T-helper 1 cell treated with Interleukin-12 subunit alpha and Interleukin-12 subunit beta and Interleukin-4 antibody, amounts not matched to agents 30 μg/mL and 1 μg/mL, for 36 hours (primary cell): Measurements from ENCODE around the gene ZFYVE26.

Experiments
- H3K27ac Mint-ChIP-seq: one replicate; pipeline ENCODE4 v1.8.0; 2021; ENCODE audit warnings: mild to moderate bottlenecking, mixed read lengths
- H3K27me3 Mint-ChIP-seq: one replicate; pipeline ENCODE4 v1.8.0; 2021; ENCODE audit warnings: low read depth, mixed read lengths
- H3K36me3 Mint-ChIP-seq: one replicate; pipeline ENCODE4 v1.8.0; 2021; ENCODE audit warnings: low read depth, mixed read lengths
- H3K4me1 Mint-ChIP-seq: one replicate; pipeline ENCODE4 v1.8.0; 2021; ENCODE audit warnings: low read depth, mixed read lengths
- H3K4me3 Mint-ChIP-seq: one replicate; pipeline ENCODE4 v1.8.0; 2021; ENCODE audit warnings: mild to moderate bottlenecking, moderate library complexity, mixed read lengths
- H3K9me3 Mint-ChIP-seq: one replicate; pipeline ENCODE4 v1.8.0; 2021; ENCODE audit warnings: mixed read lengths

ZFYVE26 gene

DNA sequence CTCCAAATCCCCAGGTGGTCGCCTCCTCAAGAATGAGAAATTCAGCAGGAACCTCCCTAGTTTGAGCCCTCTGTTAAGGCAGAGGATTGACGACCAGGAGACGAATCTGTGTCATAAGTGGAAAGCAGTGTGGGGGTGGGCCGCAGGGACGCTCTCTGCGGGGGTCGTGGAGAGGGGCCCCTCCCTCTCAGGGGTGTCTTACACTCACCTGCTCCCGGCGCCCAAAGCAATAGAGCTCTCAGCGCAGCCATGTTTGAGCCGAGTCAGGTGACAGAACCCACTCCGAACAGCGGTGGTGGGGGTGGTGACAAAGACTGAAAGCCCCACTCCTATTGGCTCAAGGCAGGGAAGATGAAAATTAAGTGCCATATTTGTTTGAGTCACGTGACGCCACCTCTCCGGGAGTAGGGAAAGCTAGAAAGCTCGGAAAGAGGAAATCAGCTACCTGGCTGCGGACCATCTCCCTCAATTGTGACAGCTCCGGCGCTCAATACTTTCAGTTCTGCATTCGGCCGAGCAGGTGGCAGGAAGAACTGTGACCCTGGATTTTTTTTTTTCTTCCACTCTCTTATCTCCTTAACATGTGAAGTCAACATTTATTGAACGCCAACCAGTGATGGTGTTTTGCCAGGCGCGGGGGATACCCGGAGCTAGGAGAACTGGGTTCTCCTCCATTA is at the start of gene ZFYVE26:
ZFYVE26 (minus strand) TSS at position 265 of the 677 bp plus-strand sequence. CDS start 627 bp downstream, outside the sequence.
- Mint-ChIP-seq H3K4me3 (peak within 1 kb of the TSS; percentile 91), H3K36me3 (peaks cover 7% of the 10 kb centered on the region), H3K27ac (peak within 1 kb of the TSS; percentile 93), H3K4me1 (peaks cover 31% of the 10 kb centered on the region), H3K27me3 (no peaks in the 10 kb centered on the region), H3K9me3 (no peaks in the 10 kb centered on the region)

DNA sequence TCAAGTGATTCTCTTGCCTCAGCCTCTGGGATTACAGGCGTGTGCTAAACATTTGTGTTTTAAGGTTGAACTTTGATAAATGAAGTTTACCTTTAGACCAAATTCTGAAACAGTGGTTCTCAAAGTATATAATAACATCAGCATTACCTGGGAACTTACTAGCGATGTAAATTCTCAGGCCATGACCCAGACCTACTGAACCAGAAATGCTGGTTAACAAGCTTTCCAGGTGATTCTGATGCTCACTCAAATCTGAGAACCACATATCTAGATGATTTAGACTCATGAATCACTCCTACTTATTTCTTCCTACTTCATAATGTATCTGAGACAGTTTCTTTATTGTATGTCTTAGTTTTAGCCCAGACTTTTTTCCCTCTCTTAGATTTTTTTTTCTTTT is 46.8 kb upstream of the ZFYVE26 start:
- Mint-ChIP-seq H3K27ac (no peak overlapping the region), H3K27me3 (no peaks in the 10 kb centered on the region), H3K9me3 (peaks cover 5% of the 10 kb centered on the region), H3K36me3 (peaks cover 10% of the 10 kb centered on the region), H3K4me3 (no peak overlapping the region), H3K4me1 (peaks cover 4% of the 10 kb centered on the region)

DNA sequence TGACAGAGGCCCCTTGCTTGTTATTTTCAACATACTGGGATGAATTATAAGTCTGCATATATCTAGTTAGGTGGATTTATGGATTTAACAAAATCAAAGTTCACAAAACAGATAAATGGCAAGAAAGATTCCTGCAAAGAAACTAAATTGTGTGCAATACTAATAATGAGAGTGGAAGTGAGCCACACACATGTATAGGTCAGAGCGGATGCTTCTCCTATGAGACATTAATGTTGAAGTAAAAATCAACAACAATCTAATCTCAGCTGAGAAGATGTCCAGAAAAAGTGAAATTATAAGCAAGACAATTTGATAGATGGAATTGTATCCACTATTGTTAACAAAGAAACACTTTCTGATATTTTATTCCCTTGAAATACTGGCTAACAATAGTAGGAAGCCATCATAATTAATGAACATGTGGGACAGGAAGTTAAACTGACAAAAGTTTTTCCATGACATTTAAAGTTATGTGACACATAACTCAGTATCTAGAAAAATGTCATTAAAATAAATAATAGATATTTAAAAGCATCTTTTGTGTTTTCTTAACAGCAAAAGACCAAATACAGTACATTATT is 42.9 kb upstream of the ZFYVE26 start:
- Mint-ChIP-seq H3K36me3 (no peaks in the 10 kb centered on the region), H3K4me3 (no peak overlapping the region), H3K27ac (no peak overlapping the region), H3K9me3 (no peaks in the 10 kb centered on the region), H3K27me3 (no peaks in the 10 kb centered on the region), H3K4me1 (peaks cover 4% of the 10 kb centered on the region)

DNA sequence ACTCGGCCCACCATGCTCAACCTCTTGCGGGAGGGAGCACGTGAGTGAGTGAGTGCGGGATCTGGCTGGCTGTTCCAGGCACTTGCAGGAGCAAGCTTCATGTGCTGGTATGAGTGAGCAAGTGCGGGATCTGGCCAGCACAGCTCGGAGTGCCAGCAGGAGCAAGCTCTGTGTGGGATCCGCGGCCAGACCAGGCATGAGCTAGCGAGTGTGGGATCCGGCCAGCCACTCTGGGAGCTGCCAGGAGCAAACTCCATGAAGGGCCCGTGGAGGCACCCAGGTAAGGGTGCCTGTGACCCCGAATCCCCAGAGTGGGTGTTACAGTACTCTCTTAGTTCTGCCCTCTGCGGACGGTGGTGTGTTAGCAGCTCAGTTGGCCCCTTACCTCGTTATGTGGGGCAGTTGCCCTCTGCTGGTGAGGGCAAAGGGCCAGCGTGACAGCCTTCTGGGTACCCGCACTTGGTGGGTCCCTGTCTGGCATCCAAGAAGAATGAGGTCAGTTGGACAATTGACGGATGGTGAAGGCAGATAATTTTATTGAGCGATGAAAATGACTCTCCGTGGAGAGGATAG is 41.5 kb upstream of the ZFYVE26 start:
- Mint-ChIP-seq H3K9me3 (no peaks in the 10 kb centered on the region), H3K4me3 (no peak overlapping the region), H3K27ac (no peak overlapping the region), H3K4me1 (peaks cover 2% of the 10 kb centered on the region), H3K27me3 (no peaks in the 10 kb centered on the region), H3K36me3 (no peaks in the 10 kb centered on the region)

DNA sequence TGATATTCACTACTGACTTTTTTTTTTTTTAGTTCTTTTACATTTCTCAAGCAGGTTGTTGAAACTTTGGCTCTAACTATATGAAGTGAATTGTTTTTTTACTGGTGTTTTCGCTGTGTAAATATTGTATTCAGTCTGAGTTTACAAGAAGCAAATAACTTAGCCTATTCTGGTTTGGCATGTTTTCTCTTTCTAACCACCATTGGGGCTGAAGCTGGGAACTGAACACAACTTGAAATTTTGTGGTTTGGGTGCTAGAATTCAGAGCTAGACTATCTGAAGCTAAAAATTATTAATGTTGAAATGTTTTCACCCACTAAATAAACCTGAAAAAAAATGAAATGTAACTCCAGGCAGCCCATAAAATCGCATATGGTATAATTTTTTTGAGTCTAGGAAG is 40.4 kb upstream of the ZFYVE26 start:
- no peak overlapping the region for H3K4me3 Mint-ChIP-seq
- no peaks in the 10 kb centered on the region for H3K36me3 Mint-ChIP-seq
- H3K4me1 Mint-ChIP-seq: peaks cover 2% of the 10 kb centered on the region
- no peaks in the 10 kb centered on the region for H3K9me3 Mint-ChIP-seq
- H3K27me3 Mint-ChIP-seq: no peaks in the 10 kb centered on the region
- H3K27ac Mint-ChIP-seq: no peak overlapping the region

DNA sequence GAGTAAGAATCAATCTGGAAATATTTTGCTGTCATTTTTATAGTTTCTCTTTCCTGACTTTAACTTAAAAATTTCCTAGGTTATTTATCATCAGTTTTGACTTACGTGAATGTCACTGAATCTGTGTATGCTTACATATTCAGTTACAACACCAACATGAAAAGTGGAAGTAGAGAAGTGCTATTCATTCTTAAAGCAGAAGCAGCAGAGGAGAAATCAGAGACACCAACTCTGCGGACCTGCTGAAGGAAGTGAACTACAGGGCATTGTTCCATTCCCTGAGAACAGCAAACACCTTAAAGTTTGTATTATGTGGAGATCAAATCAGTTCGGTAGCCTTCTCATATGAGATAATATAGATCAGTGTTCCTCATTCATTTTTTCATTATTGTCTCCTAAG is 37.3 kb upstream of the ZFYVE26 start:
- Mint-ChIP-seq H3K4me1 (no peaks in the 10 kb centered on the region), H3K9me3 (no peaks in the 10 kb centered on the region), H3K4me3 (no peak overlapping the region), H3K27ac (no peak overlapping the region), H3K36me3 (no peaks in the 10 kb centered on the region), H3K27me3 (no peaks in the 10 kb centered on the region)

DNA sequence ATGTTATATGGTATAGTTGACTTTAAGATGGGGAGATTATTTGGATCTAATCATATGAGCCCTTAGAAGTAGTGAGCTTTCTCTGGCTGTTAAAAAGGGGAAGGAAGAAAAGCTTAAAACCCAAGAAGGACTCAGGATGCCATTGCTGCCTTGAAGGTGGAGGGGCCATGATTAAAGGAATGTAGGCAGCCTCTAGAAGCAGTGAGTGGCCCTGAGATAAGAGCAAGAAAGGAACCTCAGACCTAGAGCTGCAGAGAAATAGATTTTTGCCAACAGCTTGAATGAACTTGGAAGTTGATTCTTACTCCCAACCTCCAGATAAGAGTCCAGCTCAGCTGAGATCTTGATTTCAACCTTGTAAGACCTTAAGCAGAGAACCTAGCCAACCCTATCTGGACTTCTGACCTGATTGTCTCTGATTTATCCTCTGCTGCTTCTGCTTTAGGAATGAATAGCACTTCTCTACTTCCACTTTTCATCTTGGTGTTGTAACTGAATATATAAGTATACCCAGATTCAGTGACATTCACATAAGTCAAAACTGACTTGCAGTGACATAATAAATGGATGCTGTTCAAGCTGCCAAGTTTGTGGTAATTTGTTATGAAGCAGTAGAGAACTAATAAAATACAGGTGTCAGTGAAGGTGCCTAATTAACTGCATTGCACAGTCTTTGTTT is 36.7 kb upstream of the ZFYVE26 start:
- Mint-ChIP-seq H3K27me3 (no peaks in the 10 kb centered on the region), H3K27ac (no peak overlapping the region), H3K4me3 (no peak overlapping the region), H3K4me1 (no peaks in the 10 kb centered on the region), H3K9me3 (peaks cover 5% of the 10 kb centered on the region), H3K36me3 (no peaks in the 10 kb centered on the region)

DNA sequence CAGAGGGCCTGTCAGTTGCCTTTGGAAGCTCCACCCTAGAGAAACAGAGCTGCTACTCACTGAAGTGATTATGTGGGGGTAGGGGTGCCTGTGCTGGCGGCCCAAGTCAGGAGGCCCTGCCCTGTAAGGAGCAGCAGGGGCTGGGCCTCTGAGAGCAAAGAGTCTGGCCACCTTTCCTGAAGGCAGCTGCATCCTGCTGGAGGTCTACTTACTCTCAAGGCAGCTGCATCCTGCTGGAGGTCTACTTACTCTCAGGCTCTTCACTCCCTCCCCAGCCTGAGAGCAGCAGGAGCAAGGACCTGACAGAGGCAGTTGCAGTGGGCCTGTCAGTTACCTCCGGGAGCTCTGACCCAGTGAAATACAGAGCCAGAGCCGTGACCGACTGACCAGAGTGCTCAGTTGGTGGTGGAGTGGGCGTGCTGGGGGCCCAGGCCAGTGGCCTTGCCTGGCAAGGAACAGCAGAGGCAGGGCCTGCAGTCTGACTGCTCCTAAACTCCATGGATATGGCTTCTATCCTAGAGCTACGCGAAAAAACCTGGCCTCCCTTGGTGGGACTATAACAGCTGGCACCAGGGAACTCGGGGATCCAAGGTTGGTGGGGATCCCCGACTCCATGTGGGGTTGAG is 35.5 kb upstream of the ZFYVE26 start:
- no peak overlapping the region for H3K4me3 Mint-ChIP-seq
- no peaks in the 10 kb centered on the region for H3K36me3 Mint-ChIP-seq
- no peaks in the 10 kb centered on the region for H3K4me1 Mint-ChIP-seq
- H3K9me3 Mint-ChIP-seq: peaks cover 13% of the 10 kb centered on the region
- no peaks in the 10 kb centered on the region for H3K27me3 Mint-ChIP-seq
- no peak overlapping the region for H3K27ac Mint-ChIP-seq

DNA sequence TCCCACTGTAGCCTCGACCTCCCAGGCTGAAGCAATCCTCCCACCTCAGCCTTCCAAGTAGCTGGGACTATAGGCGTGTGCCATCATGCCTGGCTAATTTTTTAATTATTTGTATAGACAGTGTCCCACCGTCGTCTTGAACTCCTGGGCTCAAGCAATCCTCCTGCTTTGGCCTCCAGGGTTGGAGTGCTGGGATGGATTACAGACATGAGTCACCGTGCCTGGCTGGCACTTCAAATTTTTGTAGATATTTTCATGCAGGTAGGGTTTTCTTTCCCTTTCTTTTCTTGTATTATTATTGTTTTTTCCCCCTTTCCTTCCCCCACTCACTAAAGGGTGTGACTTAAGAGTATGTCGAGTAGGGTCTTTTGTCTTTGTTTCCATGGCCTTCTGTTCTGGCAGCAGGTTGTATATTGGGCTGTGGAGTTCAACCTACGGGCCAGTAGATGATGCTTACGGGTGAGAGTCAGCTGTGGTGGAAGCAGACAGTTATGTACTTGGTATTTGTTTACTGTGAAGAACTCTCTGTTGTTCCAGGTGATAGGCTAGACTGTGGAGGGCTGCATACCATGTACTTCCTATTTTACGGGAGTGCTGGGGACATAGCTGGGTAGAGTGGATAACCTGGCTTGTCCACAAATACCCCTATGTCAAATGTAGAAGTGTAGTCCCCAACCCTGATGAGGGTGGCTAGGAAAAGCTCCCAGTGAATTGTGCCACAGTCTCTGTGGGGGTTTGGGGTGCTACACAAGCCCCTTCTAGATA is 33.9 kb upstream of the ZFYVE26 start:
- peaks cover 18% of the 10 kb centered on the region for H3K9me3 Mint-ChIP-seq
- H3K4me1 Mint-ChIP-seq: no peaks in the 10 kb centered on the region
- H3K27ac Mint-ChIP-seq: no peak overlapping the region
- H3K27me3 Mint-ChIP-seq: no peaks in the 10 kb centered on the region
- peaks cover 3% of the 10 kb centered on the region for H3K36me3 Mint-ChIP-seq
- H3K4me3 Mint-ChIP-seq: no peak overlapping the region

DNA sequence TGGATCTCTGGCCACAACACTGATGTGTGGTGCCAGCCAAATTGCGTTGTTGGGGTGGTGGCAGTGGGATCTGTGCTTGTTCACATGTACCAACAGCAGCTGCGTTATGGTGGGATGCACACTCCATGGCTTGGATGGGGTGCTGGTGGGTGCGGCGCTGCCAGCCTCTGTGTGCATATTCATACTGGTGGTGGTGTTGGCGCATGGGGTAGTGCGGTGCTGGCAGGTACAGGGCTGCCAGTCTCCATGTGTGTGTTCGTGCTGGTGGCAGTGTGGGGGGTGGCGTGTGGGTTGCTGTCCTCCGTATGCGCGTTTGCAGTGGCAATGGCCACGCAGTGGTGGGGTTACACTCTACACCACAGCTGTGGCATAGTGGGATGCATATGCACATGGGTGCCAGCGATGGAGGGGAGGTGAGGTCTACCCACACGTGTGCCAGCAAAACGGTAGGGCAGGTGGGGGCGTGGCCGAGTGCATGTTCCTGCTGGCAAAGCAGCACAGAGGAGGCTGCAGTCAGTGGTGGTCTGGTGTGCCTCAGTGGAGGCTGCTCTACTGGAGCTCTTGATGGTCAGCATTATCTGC is 29.7 kb upstream of the ZFYVE26 start:
- Mint-ChIP-seq H3K4me3 (no peak overlapping the region), H3K4me1 (no peaks in the 10 kb centered on the region), H3K9me3 (peaks cover 18% of the 10 kb centered on the region), H3K27me3 (no peaks in the 10 kb centered on the region), H3K36me3 (peaks cover 3% of the 10 kb centered on the region), H3K27ac (no peak overlapping the region)

DNA sequence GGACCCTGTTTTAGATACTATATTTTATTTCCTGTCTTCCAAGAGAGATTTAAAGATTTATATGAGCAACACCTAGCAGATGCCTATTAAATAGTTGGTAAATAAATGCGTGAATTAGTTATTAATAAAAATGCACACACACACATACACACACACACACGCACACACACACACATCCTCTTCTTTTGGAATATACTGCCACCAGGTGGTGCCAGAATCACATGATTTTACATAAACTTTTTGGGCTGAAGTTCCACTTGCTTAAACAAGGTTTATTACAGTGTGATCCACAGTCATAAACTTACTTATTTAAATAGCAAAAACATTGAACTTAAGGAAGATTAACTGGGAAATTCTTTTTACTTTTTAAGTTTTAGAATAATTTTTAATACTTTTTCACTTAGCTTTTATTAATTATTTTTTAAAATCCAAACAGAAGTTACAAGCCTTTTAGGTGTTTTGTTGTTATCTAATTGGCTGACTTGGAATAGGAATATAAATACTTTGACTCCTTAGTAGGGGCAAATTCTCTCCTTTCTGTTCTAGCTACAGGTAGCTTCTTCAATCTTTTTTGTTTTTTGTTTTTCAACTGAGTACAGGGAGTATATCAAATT is 20.7 kb upstream of the ZFYVE26 start:
- H3K27ac Mint-ChIP-seq: no peak overlapping the region

DNA sequence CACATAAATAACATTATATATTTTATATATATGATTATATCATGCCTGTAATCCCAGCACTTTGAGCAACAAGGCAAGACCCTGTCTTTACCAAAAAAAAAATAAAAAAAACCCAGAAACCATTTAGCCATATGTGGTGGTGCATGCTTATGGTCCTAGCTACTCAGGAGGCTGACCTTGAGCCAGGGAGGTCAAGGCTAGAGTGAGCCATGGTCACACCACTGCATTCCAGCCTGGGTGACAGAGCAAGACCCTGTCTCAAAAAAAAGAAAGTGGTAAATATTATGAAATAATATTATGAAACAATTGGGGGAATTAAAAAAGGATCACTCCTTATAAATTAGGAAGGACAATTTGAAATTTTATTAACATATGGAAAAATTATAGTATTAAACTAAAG is 19.2 kb upstream of the ZFYVE26 start:
- no peaks in the 10 kb centered on the region for H3K27me3 Mint-ChIP-seq
- no peak overlapping the region for H3K4me3 Mint-ChIP-seq

More for the DNA sequence above, 20.7 kb upstream of the ZFYVE26 start:
- no peak overlapping the region for H3K4me3 Mint-ChIP-seq
- no peaks in the 10 kb centered on the region for H3K27me3 Mint-ChIP-seq
- H3K36me3 Mint-ChIP-seq: peaks cover 5% of the 10 kb centered on the region
- H3K4me1 Mint-ChIP-seq: no peaks in the 10 kb centered on the region
- H3K9me3 Mint-ChIP-seq: no peaks in the 10 kb centered on the region

DNA sequence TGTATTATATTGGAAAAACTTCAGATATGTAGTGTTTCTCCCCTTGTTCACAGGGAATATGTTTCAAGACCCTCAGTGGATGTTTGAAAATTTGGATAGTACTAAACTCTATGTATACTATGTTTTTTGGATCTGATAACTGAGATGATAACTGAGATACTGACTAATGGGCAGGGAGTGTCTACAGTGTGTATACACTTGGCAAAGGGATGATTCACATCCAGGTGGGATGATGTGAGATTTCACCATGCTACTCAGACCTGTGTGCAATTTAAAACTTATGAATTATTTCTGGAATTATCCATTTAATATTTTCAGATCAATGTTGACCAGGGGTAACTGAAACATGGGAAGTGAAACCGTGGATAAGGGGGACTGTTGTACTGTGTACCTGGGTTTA is 17.0 kb upstream of the ZFYVE26 start:
- H3K4me1 Mint-ChIP-seq: no peaks in the 10 kb centered on the region
- no peak overlapping the region for H3K4me3 Mint-ChIP-seq
- H3K27ac Mint-ChIP-seq: no peak overlapping the region
- H3K36me3 Mint-ChIP-seq: peaks cover 7% of the 10 kb centered on the region
- no peaks in the 10 kb centered on the region for H3K9me3 Mint-ChIP-seq
- H3K27me3 Mint-ChIP-seq: no peaks in the 10 kb centered on the region

More for the DNA sequence above, 19.2 kb upstream of the ZFYVE26 start:
- Mint-ChIP-seq H3K9me3 (no peaks in the 10 kb centered on the region), H3K4me1 (no peaks in the 10 kb centered on the region), H3K27ac (no peak overlapping the region), H3K36me3 (peaks cover 5% of the 10 kb centered on the region)
